GM10847 (cell line): ENCODE results near the gene TRABD2B.

Source experiments
- POLR2A ChIP-seq: IDR thresholded peaks from 2 replicates; pipeline ENCODE4 v1.6.1; 2011; ENCODE audit not compliant: insufficient read length; ENCODE audit errors: extremely low read depth

Gene TRABD2B

GRCh38 chr1:47854552-47855144, 142.5 kb downstream of the TRABD2B start:
- no peak for TF ChIP-seq POLR2A

GRCh38 chr1:47853852-47854251, 143.3 kb downstream of the TRABD2B start:
- TF ChIP-seq POLR2A = no peak

GRCh38 chr1:47853059-47853458, 144.1 kb downstream of the TRABD2B start:
- TF ChIP-seq POLR2A = no peak

GRCh38 chr1:47852006-47852718, 145.0 kb downstream of the TRABD2B start:
- no peak for TF ChIP-seq POLR2A

GRCh38 chr1:47850451-47850850, 146.7 kb downstream of the TRABD2B start:
- no peak for TF ChIP-seq POLR2A

GRCh38 chr1:47849591-47850261, 147.5 kb downstream of the TRABD2B start:
- no peak for TF ChIP-seq POLR2A

GRCh38 chr1:47849005-47849521, 148.1 kb downstream of the TRABD2B start:
- TF ChIP-seq POLR2A = no peak

- no peak for TF ChIP-seq POLR2A
These were observed 149.4 kb downstream of the TRABD2B start for GRCh38 chr1:47847763-47848162.

- TF ChIP-seq POLR2A = no peak
These were observed 152.6 kb downstream of the TRABD2B start for GRCh38 chr1:47844558-47844955.

- TF ChIP-seq POLR2A = no peak
These were observed 153.2 kb downstream of the TRABD2B start for GRCh38 chr1:47843781-47844557.

GRCh38 chr1:47843059-47843458, 154.1 kb downstream of the TRABD2B start:
- no peak for TF ChIP-seq POLR2A

GRCh38 chr1:47842228-47842919, 154.8 kb downstream of the TRABD2B start:
- no peak for TF ChIP-seq POLR2A

- TF ChIP-seq POLR2A = no peak
These were observed 155.8 kb downstream of the TRABD2B start for GRCh38 chr1:47841356-47841755.

- no peak for TF ChIP-seq POLR2A
These were observed 156.6 kb downstream of the TRABD2B start for GRCh38 chr1:47840393-47841190.

GRCh38 chr1:47839433-47839760, 157.8 kb downstream of the TRABD2B start:
- TF ChIP-seq POLR2A = no peak
